GM06990 (cell line): ENCODE data around the gene SPAG5.

Experiments
- DNase-seq: peaks from one replicate; pipeline ENCODE4 v3.0.0-alpha.2; 2011; ENCODE audit not compliant: insufficient read length; ENCODE audit errors: extremely low read depth
- H3K27me3 ChIP-seq: replicated peaks from 2 replicates; pipeline ENCODE4 v1.6.0; 2011; ENCODE audit warnings: low read length; ENCODE audit not compliant: control insufficient read depth, insufficient read depth
- H3K36me3 ChIP-seq: 2 replicates; pipeline ENCODE4 v1.5.1; 2011; ENCODE audit warnings: low read length; ENCODE audit not compliant: control insufficient read depth, insufficient read depth
- H3K4me3 ChIP-seq: replicated peaks from 2 replicates; pipeline ENCODE4 v1.5.1; 2011; ENCODE audit warnings: low read depth, mild to moderate bottlenecking, control low read depth, low read length
- CTCF ChIP-seq: IDR thresholded peaks from 2 replicates; pipeline ENCODE4 v1.5.1; 2011; ENCODE audit warnings: low read length, control low read depth, mild to moderate bottlenecking, inconsistent platforms; ENCODE audit not compliant: insufficient read depth, poor library complexity, severe bottlenecking

The SPAG5 gene

DNA sequence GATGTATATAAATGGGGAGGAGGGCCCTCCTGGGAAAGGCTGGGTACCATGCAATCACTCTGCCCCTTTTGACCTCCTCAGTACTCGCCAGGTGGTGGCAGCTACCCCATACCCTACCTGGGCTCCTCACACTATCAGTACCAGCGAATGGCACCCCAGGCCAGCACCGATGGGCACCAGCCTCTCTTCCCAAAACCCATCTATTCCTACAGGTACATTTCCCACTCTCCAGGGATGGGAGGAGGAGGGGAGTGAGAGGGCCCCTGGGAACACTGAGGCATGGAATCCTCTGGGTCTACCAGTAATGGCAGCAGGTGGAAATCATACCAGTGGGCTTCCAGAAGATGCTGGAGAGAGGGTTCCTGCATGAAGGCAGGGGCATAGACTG lies 69.8 kb downstream of the SPAG5 start:
- no peak for TF ChIP-seq CTCF
- DNase-seq = no peak
- no peaks in the 10 kb centered on the region; the same call in 1 of the 2 replicates for H3K27me3 ChIP-seq

DNA sequence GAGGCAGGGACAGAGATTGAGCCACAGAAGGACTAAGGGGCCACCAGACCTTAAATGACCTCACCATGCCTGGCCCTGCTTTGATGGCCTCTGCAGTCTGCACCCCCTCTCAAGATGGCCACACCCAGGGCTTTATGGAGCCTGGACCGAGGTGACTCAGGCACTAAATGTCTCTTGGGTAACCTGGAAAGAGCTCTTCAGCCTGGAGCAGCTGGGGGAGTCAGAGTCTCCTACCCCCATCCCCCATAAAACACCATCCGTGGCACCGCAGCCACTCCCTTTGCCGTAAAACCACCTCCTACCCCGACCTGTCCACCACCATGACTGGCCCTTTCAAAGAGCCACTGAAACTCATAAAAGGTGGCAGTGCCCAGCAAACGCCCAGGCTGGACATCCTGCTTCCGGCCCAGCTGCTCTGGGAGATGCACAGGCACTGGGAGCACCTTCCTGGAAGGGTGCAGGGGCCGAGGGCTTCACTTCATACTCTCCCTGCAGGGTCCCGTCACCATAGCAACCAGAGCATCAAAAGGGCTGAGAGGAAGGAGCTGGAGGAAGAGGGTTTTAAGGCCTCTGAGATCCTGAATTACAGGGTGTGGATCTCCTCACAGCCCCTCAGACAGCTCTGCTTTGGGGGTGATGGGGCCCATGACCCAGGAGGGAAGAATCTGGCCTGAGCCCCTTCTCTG lies 70.4 kb downstream of the SPAG5 start:
- no peak for DNase-seq
- Histone ChIP-seq H3K36me3 (no peaks in the 10 kb centered on the region), H3K27me3 (no peaks in the 10 kb centered on the region; the same call in 1 of the 2 replicates), H3K4me3 (no peak overlapping the region)
- TF ChIP-seq CTCF = no peak

More for the DNA sequence above, 69.8 kb downstream of the SPAG5 start:
- Histone ChIP-seq H3K36me3 (no peaks in the 10 kb centered on the region), H3K4me3 (no peak overlapping the region)

DNA sequence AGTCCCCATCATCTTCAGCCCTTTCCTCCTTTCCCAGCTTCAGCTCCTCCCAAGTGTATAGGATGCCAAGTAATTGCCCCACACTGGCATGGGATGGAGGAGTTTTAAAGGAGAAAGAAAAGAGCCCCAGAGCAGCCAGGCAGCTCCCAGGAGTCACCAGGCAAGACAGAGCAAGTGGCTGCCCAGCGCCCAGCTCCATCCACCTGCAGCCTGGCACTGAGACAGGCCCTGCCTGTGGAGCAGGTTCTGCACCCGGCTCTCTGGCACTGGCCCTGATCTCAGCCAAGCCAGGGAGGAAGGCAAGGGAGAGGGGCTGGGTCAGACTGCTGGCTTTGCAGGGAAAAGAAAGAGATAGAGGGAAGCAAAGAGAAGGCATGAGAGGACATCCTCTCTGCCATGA lies 71.0 kb downstream of the SPAG5 start:
- Histone ChIP-seq H3K27me3 (no peaks in the 10 kb centered on the region; the same call in 1 of the 2 replicates), H3K36me3 (no peaks in the 10 kb centered on the region), H3K4me3 (no peak overlapping the region)
- no peak for TF ChIP-seq CTCF
- DNase-seq = no peak
